ENCODE measurements around the gene ZNF791. TPM values are rescaled to one million over a fixed set of nuclear protein-coding genes. Genes with fewer than 3 reads are reported as not detected.

The ZNF791 gene
- total and polyA plus RNA-seq, 2 of the 13 experiments (the other 11 are each of a cell fraction or from before 2014, with no cell fraction given): 12.8 to 17.4 TPM

DNA sequence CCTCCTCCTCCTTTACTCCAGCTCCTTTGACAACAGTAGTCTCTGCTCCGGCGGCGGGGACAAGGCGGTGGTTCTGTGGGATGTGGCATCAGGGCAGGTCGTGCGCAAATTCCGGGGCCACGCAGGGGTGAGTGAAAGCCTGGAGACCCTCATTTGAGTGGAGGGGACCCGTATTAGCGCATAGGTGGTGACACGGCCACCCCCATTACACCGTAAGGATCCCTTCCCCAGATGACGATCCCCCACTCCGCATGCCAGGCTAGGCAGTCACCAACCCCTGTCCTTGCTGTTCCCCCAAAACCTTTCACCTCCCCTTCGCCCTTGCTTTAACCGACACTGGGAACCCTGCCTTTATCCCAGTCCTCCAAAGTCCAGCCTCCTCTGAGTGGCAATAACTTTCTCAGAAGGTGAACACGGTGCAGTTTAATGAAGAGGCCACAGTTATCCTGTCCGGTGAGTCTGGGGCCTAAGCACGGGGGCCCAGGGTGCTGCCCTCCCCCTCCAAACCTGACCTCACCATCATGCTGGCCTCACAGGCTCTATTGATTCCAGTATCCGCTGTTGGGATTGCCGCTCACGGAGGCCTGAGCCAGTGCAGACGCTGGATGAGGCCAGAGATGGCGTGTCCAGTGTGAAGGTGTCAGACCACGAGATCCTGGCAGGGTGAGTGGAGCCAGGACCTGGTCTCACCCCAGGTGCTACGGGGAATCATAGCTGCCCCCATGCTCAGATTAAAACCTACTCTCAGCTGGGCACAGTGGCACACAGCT, 59.6 kb downstream of the ZNF791 start (continued):
- TF ChIP-seq NCOA5 (CRISPR knock-in tag; IDR thresholded peaks at IDR 0.05): no peak
- TF ChIP-seq TGIF2 (CRISPR knock-in tag; IDR thresholded peaks at IDR 0.05): no peak
- peak; percentile 15 for TF ChIP-seq AGO1 (IDR thresholded peaks at IDR 0.05; ENCODE audit: low read depth, low read length, poor library complexity, severe bottlenecking)
- TF ChIP-seq HMG20A (CRISPR knock-in tag; IDR thresholded peaks at IDR 0.05; ENCODE audit: borderline replicate concordance): no peak
- TF ChIP-seq, protein P1, sequence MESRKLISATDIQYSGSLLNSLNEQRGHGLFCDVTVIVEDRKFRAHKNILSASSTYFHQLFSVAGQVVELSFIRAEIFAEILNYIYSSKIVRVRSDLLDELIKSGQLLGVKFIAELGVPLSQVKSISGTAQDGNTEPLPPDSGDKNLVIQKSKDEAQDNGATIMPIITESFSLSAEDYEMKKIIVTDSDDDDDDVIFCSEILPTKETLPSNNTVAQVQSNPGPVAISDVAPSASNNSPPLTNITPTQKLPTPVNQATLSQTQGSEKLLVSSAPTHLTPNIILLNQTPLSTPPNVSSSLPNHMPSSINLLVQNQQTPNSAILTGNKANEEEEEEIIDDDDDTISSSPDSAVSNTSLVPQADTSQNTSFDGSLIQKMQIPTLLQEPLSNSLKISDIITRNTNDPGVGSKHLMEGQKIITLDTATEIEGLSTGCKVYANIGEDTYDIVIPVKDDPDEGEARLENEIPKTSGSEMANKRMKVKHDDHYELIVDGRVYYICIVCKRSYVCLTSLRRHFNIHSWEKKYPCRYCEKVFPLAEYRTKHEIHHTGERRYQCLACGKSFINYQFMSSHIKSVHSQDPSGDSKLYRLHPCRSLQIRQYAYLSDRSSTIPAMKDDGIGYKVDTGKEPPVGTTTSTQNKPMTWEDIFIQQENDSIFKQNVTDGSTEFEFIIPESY (CRISPR knock-in tag; IDR thresholded peaks at IDR 0.05): peak; percentile 68; the same call in 1 of the 2 replicates
- 0 out of 2 replicates have a peak, but pooled peaks have one; percentile 53 for TF ChIP-seq ZNF451 (CRISPR knock-in tag; IDR thresholded peaks at IDR 0.05)
- TF ChIP-seq HNRNPL (IDR thresholded peaks at IDR 0.05; ENCODE audit: low read depth, low read length): no peak
- no peak for TF ChIP-seq ZNF460 (CRISPR knock-in tag; IDR thresholded peaks at IDR 0.05; ENCODE audit: borderline replicate concordance)
- no peak for TF ChIP-seq DR1 (CRISPR knock-in tag; IDR thresholded peaks at IDR 0.05)
- peak; percentile 91 for TF ChIP-seq AGO2 (optimal IDR thresholded peaks at IDR 0.05; ENCODE audit: low read depth, low read length)
- TF ChIP-seq, protein P2, sequence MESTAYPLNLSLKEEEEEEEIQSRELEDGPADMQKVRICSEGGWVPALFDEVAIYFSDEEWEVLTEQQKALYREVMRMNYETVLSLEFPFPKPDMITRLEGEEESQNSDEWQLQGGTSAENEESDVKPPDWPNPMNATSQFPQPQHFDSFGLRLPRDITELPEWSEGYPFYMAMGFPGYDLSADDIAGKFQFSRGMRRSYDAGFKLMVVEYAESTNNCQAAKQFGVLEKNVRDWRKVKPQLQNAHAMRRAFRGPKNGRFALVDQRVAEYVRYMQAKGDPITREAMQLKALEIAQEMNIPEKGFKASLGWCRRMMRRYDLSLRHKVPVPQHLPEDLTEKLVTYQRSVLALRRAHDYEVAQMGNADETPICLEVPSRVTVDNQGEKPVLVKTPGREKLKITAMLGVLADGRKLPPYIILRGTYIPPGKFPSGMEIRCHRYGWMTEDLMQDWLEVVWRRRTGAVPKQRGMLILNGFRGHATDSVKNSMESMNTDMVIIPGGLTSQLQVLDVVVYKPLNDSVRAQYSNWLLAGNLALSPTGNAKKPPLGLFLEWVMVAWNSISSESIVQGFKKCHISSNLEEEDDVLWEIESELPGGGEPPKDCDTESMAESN (CRISPR knock-in tag; conservative IDR thresholded peaks at IDR 0.05): no peak
- TF ChIP-seq, protein P3, sequence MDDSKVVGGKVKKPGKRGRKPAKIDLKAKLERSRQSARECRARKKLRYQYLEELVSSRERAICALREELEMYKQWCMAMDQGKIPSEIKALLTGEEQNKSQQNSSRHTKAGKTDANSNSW (CRISPR knock-in tag; IDR thresholded peaks at IDR 0.05; ENCODE audit: borderline replicate concordance): no peak
- TF ChIP-seq ZNF674 (CRISPR knock-in tag; IDR thresholded peaks at IDR 0.05; ENCODE audit: low read depth): no peak
- TF ChIP-seq NFE2L2 (IDR thresholded peaks at IDR 0.05; ENCODE audit: low read length): no peak
- TF ChIP-seq PTBP1 (IDR thresholded peaks at IDR 0.05; ENCODE audit: low read depth, low read length, poor library complexity, severe bottlenecking): no peak
- TF ChIP-seq ADNP (CRISPR knock-in tag; IDR thresholded peaks at IDR 0.05): no peak
- no peak for TF ChIP-seq CENPT (CRISPR knock-in tag; IDR thresholded peaks at IDR 0.05; ENCODE audit: low read depth)
- TF ChIP-seq, protein P4, sequence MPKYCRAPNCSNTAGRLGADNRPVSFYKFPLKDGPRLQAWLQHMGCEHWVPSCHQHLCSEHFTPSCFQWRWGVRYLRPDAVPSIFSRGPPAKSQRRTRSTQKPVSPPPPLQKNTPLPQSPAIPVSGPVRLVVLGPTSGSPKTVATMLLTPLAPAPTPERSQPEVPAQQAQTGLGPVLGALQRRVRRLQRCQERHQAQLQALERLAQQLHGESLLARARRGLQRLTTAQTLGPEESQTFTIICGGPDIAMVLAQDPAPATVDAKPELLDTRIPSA (CRISPR knock-in tag; IDR thresholded peaks at IDR 0.05; ENCODE audit: borderline replicate concordance): no peak
- no peak for TF ChIP-seq ZNF607 (CRISPR knock-in tag; IDR thresholded peaks at IDR 0.05; ENCODE audit: borderline replicate concordance)
- no peak for TF ChIP-seq ZNF761 (CRISPR knock-in tag; conservative IDR thresholded peaks at IDR 0.05)
- TF ChIP-seq, protein P5, sequence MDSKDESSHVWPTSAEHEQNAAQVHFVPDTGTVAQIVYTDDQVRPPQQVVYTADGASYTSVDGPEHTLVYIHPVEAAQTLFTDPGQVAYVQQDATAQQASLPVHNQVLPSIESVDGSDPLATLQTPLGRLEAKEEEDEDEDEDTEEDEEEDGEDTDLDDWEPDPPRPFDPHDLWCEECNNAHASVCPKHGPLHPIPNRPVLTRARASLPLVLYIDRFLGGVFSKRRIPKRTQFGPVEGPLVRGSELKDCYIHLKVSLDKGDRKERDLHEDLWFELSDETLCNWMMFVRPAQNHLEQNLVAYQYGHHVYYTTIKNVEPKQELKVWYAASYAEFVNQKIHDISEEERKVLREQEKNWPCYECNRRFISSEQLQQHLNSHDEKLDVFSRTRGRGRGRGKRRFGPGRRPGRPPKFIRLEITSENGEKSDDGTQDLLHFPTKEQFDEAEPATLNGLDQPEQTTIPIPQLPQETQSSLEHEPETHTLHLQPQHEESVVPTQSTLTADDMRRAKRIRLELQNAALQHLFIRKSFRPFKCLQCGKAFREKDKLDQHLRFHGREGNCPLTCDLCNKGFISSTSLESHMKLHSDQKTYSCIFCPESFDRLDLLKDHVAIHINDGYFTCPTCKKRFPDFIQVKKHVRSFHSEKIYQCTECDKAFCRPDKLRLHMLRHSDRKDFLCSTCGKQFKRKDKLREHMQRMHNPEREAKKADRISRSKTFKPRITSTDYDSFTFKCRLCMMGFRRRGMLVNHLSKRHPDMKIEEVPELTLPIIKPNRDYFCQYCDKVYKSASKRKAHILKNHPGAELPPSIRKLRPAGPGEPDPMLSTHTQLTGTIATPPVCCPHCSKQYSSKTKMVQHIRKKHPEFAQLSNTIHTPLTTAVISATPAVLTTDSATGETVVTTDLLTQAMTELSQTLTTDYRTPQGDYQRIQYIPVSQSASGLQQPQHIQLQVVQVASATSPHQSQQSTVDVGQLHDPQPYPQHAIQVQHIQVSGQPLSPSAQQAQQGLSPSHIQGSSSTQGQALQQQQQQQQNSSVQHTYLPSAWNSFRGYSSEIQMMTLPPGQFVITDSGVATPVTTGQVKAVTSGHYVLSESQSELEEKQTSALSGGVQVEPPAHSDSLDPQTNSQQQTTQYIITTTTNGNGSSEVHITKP (CRISPR knock-in tag; IDR thresholded peaks at IDR 0.05; ENCODE audit: low read depth): no peak
- TF ChIP-seq KMT2A (CRISPR knock-in tag; IDR thresholded peaks at IDR 0.05): no peak
